Astrocyte (in vitro differentiated cells and primary cell): Measurements from ENCODE around the gene JPH4. TPM values are rescaled to one million over a fixed set of nuclear protein-coding genes. Genes with fewer than 3 reads are reported as not detected.

ENCODE experiments used
- DNase-seq: peaks from one replicate; pipeline ENCODE4 v3.0.0-alpha.2; 2010; ENCODE audit warnings: low read depth
- FAIRE-seq: peaks from 2 replicates; lab custom pipeline; 2011; peaks lifted over from hg19 to GRCh38; lab: Jason Lieb, UNC
- H2AFZ ChIP-seq: 2 replicates; pipeline ENCODE4 v1.6.0; 2012; ENCODE audit warnings: low read depth, low read length, inconsistent platforms
- H3K27ac ChIP-seq: 2 replicates; pipeline ENCODE4 v1.5.1; 2011; ENCODE audit warnings: low read depth, low read length, inconsistent platforms
- H3K27me3 ChIP-seq: 2 replicates; pipeline ENCODE4 v1.6.0; 2011; ENCODE audit warnings: low read length, inconsistent platforms; ENCODE audit not compliant: insufficient read depth
- H3K36me3 ChIP-seq: 2 replicates; pipeline ENCODE4 v1.5.1; 2011; ENCODE audit warnings: low read length, inconsistent platforms; ENCODE audit not compliant: insufficient read depth
- H3K4me1 ChIP-seq: 2 replicates; pipeline ENCODE4 v1.5.1; 2011; ENCODE audit warnings: low read length, inconsistent platforms; ENCODE audit not compliant: insufficient read depth
- H3K4me2 ChIP-seq: 2 replicates; pipeline ENCODE4 v1.6.0; 2012; ENCODE audit warnings: low read length, inconsistent platforms
- H3K4me3 ChIP-seq: 2 replicates; pipeline ENCODE4 v1.5.1; 2011; ENCODE audit warnings: low read depth, mild to moderate bottlenecking, low read length, inconsistent platforms; ENCODE audit not compliant: insufficient read depth
- H3K79me2 ChIP-seq: 2 replicates; pipeline ENCODE4 v1.6.0; 2012; ENCODE audit warnings: mild to moderate bottlenecking, low read length, inconsistent platforms; ENCODE audit not compliant: insufficient read depth
- H3K9ac ChIP-seq: 2 replicates; pipeline ENCODE4 v1.6.0; 2012; ENCODE audit warnings: mild to moderate bottlenecking, low read length, inconsistent platforms
- H3K9me3 ChIP-seq: 2 replicates; pipeline ENCODE4 v1.5.1; 2012; ENCODE audit warnings: low read depth, mild to moderate bottlenecking, low read length, inconsistent platforms; ENCODE audit not compliant: insufficient read depth
- H4K20me1 ChIP-seq: 2 replicates; pipeline ENCODE4 v1.6.0; 2012; ENCODE audit warnings: low read length, inconsistent platforms; ENCODE audit not compliant: insufficient read depth
- H3K27ac Mint-ChIP-seq: one replicate; pipeline ENCODE4 v1.8.0; 2021; ENCODE audit warnings: mild to moderate bottlenecking, mixed read lengths; ENCODE audit not compliant: unreplicated experiment
- H3K27me3 Mint-ChIP-seq: one replicate; pipeline ENCODE4 v1.8.0; 2021; ENCODE audit warnings: low read depth, mixed read lengths; ENCODE audit not compliant: unreplicated experiment
- H3K36me3 Mint-ChIP-seq: one replicate; pipeline ENCODE4 v1.8.0; 2021; ENCODE audit warnings: low read depth, mixed read lengths; ENCODE audit not compliant: unreplicated experiment
- H3K4me1 Mint-ChIP-seq: one replicate; pipeline ENCODE4 v1.8.0; 2021; ENCODE audit warnings: low read depth, mixed read lengths; ENCODE audit not compliant: unreplicated experiment
- H3K4me3 Mint-ChIP-seq: one replicate; pipeline ENCODE4 v1.8.0; 2021; ENCODE audit warnings: mild to moderate bottlenecking, moderate library complexity, mixed read lengths; ENCODE audit not compliant: unreplicated experiment
- H3K9me3 Mint-ChIP-seq: one replicate; pipeline ENCODE4 v1.8.0; 2021; ENCODE audit warnings: mild to moderate bottlenecking, mixed read lengths; ENCODE audit not compliant: unreplicated experiment
- CTCF ChIP-seq: IDR thresholded peaks from 2 replicates; pipeline ENCODE4 v1.5.1; 2011; ENCODE audit warnings: low read depth, mild to moderate bottlenecking, inconsistent platforms, low read length, moderate library complexity; ENCODE audit not compliant: insufficient read depth
- EZH2 ChIP-seq: IDR thresholded peaks from 2 replicates; pipeline ENCODE4 v1.6.1; 2012; ENCODE audit warnings: mild to moderate bottlenecking, low read length, inconsistent platforms; ENCODE audit not compliant: insufficient read depth
- total RNA-seq: library from RNA; stranded (reverse); gene quantifications from 2 replicates; pipeline ENCODE4 v1.2.1, GENCODE V29; 2021

Gene JPH4
- total RNA-seq, 1 donor from 2014 or later: 1.1 TPM

DNA sequence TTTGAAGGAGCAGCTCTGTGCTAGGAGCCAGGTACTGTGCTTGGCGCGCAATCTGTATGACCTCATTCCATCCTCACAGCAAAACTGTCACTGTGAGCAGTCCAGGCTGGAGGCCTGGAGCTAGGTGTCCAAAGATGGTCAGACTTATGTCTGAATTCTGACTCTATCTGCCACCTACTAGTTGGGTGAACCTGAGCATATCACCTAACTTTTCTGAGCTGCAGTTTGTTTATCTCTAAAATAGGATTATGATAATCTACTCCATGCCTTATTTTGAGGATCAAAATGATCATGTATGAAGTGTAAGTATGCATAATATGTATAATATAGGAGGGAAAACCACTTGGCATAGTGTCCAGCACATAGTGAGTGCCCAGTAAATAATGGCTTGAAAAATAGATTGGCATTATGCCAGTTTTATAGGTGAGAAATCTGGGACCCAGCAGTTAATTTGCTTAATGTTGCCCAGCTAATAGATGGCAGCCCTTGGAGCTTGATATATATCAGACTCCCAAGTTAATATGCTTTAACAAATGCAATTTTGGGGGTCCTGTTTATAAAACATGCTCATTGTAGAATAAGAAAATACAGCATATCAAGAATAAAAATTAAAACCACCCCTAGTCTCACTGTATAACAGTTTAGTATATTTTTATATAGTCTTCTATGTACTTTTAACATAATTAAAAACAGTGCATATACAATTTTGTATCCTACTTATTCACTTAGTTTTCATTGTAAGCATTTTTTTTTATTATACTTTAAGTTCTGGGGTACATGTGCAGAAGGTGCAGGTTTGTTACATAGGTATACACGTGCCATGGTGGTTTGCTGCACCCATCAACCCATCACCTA, 4.5 kb upstream of the JPH4 start:
- Histone ChIP-seq H3K4me3 (no peak overlapping the region), H3K4me2 (no peak overlapping the region), H3K79me2 (no peaks in the 10 kb centered on the region), H3K27me3 (peaks cover 17% of the 10 kb centered on the region), H3K9ac (no peak overlapping the region), H3K36me3 (no peaks in the 10 kb centered on the region), H3K9me3 (no peaks in the 10 kb centered on the region), H3K27ac (no peak overlapping the region), H3K4me1 (no peaks in the 10 kb centered on the region), H4K20me1 (no peaks in the 10 kb centered on the region), H2AFZ (no peak overlapping the region)
- no peak overlapping the region for H3K27ac Mint-ChIP-seq
- H3K4me1 Mint-ChIP-seq: no peaks in the 10 kb centered on the region
- TF ChIP-seq CTCF (no peak), EZH2 (no peak)
- H3K36me3 Mint-ChIP-seq: no peaks in the 10 kb centered on the region
- H3K9me3 Mint-ChIP-seq: peaks cover 2% of the 10 kb centered on the region
- H3K4me3 Mint-ChIP-seq: no peak overlapping the region
- DNase-seq (no peak), FAIRE-seq (no peak)
- H3K27me3 Mint-ChIP-seq: peaks cover 39% of the 10 kb centered on the region

DNA sequence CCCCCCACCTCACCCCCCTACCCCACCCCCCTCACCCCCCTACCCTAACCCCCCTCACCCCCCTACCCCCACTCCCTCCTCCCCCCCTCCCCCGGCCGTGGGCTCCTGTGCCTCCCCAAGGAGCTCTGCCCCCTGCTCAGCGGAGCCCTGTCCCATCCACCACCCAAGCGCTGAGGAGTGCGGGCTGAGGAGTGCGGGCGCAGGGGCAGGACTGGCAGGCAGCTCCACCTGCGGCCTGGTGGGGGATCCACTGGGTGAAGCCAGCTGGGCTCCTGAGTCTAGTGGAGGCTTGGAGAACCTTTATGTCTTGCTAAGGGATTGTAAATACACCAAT, 2.3 kb upstream of the JPH4 start:
- no peak overlapping the region for H3K27ac ChIP-seq

More for the DNA sequence above, 2.3 kb upstream of the JPH4 start:
- no peaks in the 10 kb centered on the region for H3K9me3 ChIP-seq
- H3K4me1 Mint-ChIP-seq: no peaks in the 10 kb centered on the region
- H3K4me3 ChIP-seq: no peak overlapping the region
- H3K27me3 Mint-ChIP-seq: peaks cover 40% of the 10 kb centered on the region
- H3K9ac ChIP-seq: no peak overlapping the region
- DNase-seq (no peak), FAIRE-seq (no peak)
- H3K27ac Mint-ChIP-seq: no peak overlapping the region
- no peak overlapping the region for H3K4me3 Mint-ChIP-seq
- H3K4me1 ChIP-seq: no peaks in the 10 kb centered on the region
- no peaks in the 10 kb centered on the region for H4K20me1 ChIP-seq
- H3K36me3 ChIP-seq: no peaks in the 10 kb centered on the region
- no peaks in the 10 kb centered on the region for H3K36me3 Mint-ChIP-seq
- TF ChIP-seq EZH2 (no peak), CTCF (no peak)
- H2AFZ ChIP-seq: no peak overlapping the region
- H3K27me3 ChIP-seq: peaks cover 27% of the 10 kb centered on the region
- H3K79me2 ChIP-seq: no peaks in the 10 kb centered on the region
- no peak overlapping the region for H3K4me2 ChIP-seq
- peaks cover 5% of the 10 kb centered on the region for H3K9me3 Mint-ChIP-seq
